B cell (primary cell): ENCODE data around the gene PDZD2.

ENCODE experiments used
- CTCF ChIP-seq: fragments of 200-600 bp; IDR thresholded peaks from one replicate; pipeline ENCODE4 v1.8.0; 2022; ENCODE audit warnings: antibody characterized with exemption, mild to moderate bottlenecking
- EZH2 ChIP-seq: IDR thresholded peaks from 2 replicates; pipeline ENCODE4 v1.6.1; 2012; ENCODE audit warnings: borderline replicate concordance, low read depth, mild to moderate bottlenecking, moderate library complexity, low read length; ENCODE audit not compliant: insufficient read depth, poor library complexity, severe bottlenecking

- no peak for TF ChIP-seq CTCF
- no peak for TF ChIP-seq EZH2
These were observed 325.1 kb downstream of the PDZD2 start for GRCh38 chr5:31964007-31964360.
